Esophagus muscularis mucosa (tissue), 4 donors: ENCODE data around the gene FYCO1. TPM values are rescaled to one million over a fixed set of nuclear protein-coding genes. Genes with fewer than 3 reads are reported as not detected.
A peak's percentile ranks its signal among the peaks of the same experiment; 100 is the strongest.
"Not testable (repeated sequence)": the region's sequence is repeated elsewhere in the genome, so short reads cannot be mapped to it uniquely, and the experiment has no call there.

Experiments
- DNase-seq: peaks from one replicate; pipeline ENCODE4 v3.0.0-alpha.2; 2017; ENCODE audit errors: extremely low spot score
- H3K27ac ChIP-seq, 4 donors: fragments of 200-600 bp; sonication (generic); replicated peaks in 1 of 4; 1 replicate in 3 of 4; 2 replicates in 1 of 4; pipeline ENCODE4 v1.5.1; 2016 to 2019; ENCODE audit warnings: mild to moderate bottlenecking in 1 of 4
- H3K27me3 ChIP-seq, 4 donors: fragments of 200-600 bp; sonication (generic); one replicate each; pipeline versions ENCODE4 v1.5.1 to v1.6.0; 2016 to 2019
- H3K36me3 ChIP-seq, 4 donors: fragments of 200-600 bp; sonication (generic); one replicate each; pipeline ENCODE4 v1.5.1; 2016 to 2019
- H3K4me1 ChIP-seq, 4 donors: fragments of 200-600 bp; sonication (generic); one replicate each; pipeline ENCODE4 v1.5.1; 2016 to 2019
- H3K4me3 ChIP-seq, 4 donors: fragments of 200-600 bp; sonication (generic); 1 replicate in 2 of 4; 2 replicates in 2 of 4; pipeline ENCODE4 v1.5.1; 2016 to 2019; ENCODE audit warnings: mild to moderate bottlenecking in 4 of 4, moderate library complexity in 1 of 4
- H3K9me3 ChIP-seq, 4 donors: fragments of 200-600 bp; sonication (generic); 1 replicate in 3 of 4; 2 replicates in 1 of 4; pipeline ENCODE4 v1.5.1; 2016 to 2019
- EP300 ChIP-seq: sonication (generic); formaldehyde crosslinking; IDR thresholded peaks from one replicate; pipeline ENCODE4 v1.6.1; 2017; ENCODE audit warnings: antibody characterized with exemption
- POLR2A ChIP-seq: fragments of 450-650 bp; IDR thresholded peaks from one replicate; pipeline ENCODE4 v1.6.1; 2017; ENCODE audit warnings: antibody characterized with exemption, moderate library complexity, mild to moderate bottlenecking, low read depth
- POLR2AphosphoS5 ChIP-seq, 2 donors: sonication (generic); formaldehyde crosslinking; IDR thresholded peaks; one replicate each; pipeline ENCODE4 v1.6.1; 2017; ENCODE audit warnings: antibody characterized with exemption in 2 of 2
- WGBS: methylation state at CpG from one replicate; pipeline ENCODE4 v1.1.5; 2018; 5-methylcytosine and 5-hydroxymethylcytosine counted together
- intact Hi-C: fragments of 100-400 bp; cut with DNase I; formaldehyde crosslinking; loops from one replicate; pipeline ENCODE4 v1.15.1; 2023
- total RNA-seq, 4 donors: library from RNA; depleted of rRNA; stranded (reverse); fragments of >200 nt; gene quantifications; one replicate each; pipeline versions ENCODE4 v1.1.0 to v1.2.1, GENCODE V29; 2016
- TF ChIP-seq, protein P1 (sequence below), 3 experiments: fragments of 200-600 bp in 2 of 3; fragments of 450-650 bp in 1 of 3; sonication (generic) in 2 of 3; IDR thresholded peaks; one replicate each; pipeline ENCODE4 v1.5.1; 2017 to 2019; ENCODE audit warnings: antibody characterized with exemption in 3 of 3, mild to moderate bottlenecking in 2 of 3, moderate library complexity in 1 of 3

FYCO1 gene
- 100 to 1,000 TPM in 1 of 4 donors, 10 to 100 TPM in 3; 64.1 to 122 (median 93.8) TPM for total RNA-seq

GRCh38 chr3:45995236-45996192 lies at the start of gene FYCO1:
Gene FYCO1 (minus strand): TSS chr3:45995824. CDS start chr3:45984910, 10,914 bp downstream.
- intact Hi-C loops = no loop called here
- 3% methylated on average over 41 of the region's 67 CpGs for WGBS
- H3K27ac ChIP-seq = peak within 1 kb of the TSS; percentile 89 to 97 (median 96)
- H3K27me3 ChIP-seq = no peaks in the 10 kb centered on the region
- peak within 1 kb of the TSS; percentile 77 to 99 (median 94) for H3K4me3 ChIP-seq
- peak; percentile 54 for TF ChIP-seq POLR2A
- TF ChIP-seq EP300 = no peak
- TF ChIP-seq POLR2AphosphoS5 (IDR thresholded peaks at IDR 0.05) = peak; percentile 84 to 90
- no peaks in the 10 kb centered on the region for H3K9me3 ChIP-seq
- peak; percentile 98 for DNase-seq
- H3K36me3 ChIP-seq = no peaks in the 10 kb centered on the region
- H3K4me1 ChIP-seq = peaks cover 46 to 53% (median 49%) of the 10 kb centered on the region in 4 donors

DNA sequence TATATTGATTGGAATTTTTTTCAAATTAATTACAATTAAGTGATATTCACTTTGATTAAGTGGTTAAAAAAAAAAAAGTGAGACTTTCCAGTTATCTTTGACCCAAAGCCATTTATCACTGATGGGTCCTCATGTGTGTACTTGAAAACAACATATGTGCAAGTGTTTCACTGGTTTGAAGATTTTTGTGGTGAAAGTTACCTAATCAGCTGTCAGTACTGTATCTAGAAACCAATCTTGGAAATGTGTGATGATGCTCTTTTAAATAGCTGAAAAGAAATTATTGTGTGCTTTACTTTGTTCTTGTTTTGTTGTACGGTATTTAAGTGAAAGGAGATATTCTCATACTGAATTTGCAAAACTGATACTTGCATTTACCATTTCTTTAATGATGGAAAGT lies 43.3 kb upstream of the FYCO1 start:
- intact Hi-C loops = no loop called here
- no peak for DNase-seq
- Histone ChIP-seq H3K4me3 (no peak overlapping the region), H3K4me1 (no peaks in the 10 kb centered on the region), H3K27me3 (no peaks in the 10 kb centered on the region), H3K27ac (no peak overlapping the region), H3K36me3 (no peaks in the 10 kb centered on the region), H3K9me3 (no peaks in the 10 kb centered on the region)
- WGBS = 94% methylated on average over 1 of the region's 1 CpG
- TF ChIP-seq, protein P1, sequence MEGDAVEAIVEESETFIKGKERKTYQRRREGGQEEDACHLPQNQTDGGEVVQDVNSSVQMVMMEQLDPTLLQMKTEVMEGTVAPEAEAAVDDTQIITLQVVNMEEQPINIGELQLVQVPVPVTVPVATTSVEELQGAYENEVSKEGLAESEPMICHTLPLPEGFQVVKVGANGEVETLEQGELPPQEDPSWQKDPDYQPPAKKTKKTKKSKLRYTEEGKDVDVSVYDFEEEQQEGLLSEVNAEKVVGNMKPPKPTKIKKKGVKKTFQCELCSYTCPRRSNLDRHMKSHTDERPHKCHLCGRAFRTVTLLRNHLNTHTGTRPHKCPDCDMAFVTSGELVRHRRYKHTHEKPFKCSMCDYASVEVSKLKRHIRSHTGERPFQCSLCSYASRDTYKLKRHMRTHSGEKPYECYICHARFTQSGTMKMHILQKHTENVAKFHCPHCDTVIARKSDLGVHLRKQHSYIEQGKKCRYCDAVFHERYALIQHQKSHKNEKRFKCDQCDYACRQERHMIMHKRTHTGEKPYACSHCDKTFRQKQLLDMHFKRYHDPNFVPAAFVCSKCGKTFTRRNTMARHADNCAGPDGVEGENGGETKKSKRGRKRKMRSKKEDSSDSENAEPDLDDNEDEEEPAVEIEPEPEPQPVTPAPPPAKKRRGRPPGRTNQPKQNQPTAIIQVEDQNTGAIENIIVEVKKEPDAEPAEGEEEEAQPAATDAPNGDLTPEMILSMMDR (IDR thresholded peaks at IDR 0.05) = no peak
- TF ChIP-seq POLR2AphosphoS5 (IDR thresholded peaks at IDR 0.05) (no peak), POLR2A (no peak), EP300 (no peak)

- WGBS = 66% methylated on average over 3 of the region's 3 CpGs
- H3K27me3 ChIP-seq, H3K4me3 ChIP-seq, H3K27ac ChIP-seq, H3K36me3 ChIP-seq, H3K4me1 ChIP-seq, H3K9me3 ChIP-seq, intact Hi-C loops: not testable (repeated sequence)
- peak; percentile 53 for DNase-seq
Measured at GRCh38 chr3:46038071-46038470, 42.4 kb upstream of the FYCO1 start.

- Histone ChIP-seq H3K27ac (no peak overlapping the region), H3K9me3 (no peaks in the 10 kb centered on the region), H3K27me3 (no peaks in the 10 kb centered on the region), H3K36me3 (no peaks in the 10 kb centered on the region), H3K4me1 (no peaks in the 10 kb centered on the region), H3K4me3 (no peak overlapping the region)
- DNase-seq = peak; percentile 34
- intact Hi-C loops = no loop called here
- WGBS = 100% methylated on average over 1 of the region's 1 CpG
- TF ChIP-seq POLR2A = no peak
- TF ChIP-seq, protein P1 (IDR thresholded peaks at IDR 0.05) = no peak
- TF ChIP-seq POLR2AphosphoS5 (IDR thresholded peaks at IDR 0.05) = no peak
- TF ChIP-seq EP300 = no peak
Measured at GRCh38 chr3:46036191-46036590, 40.6 kb upstream of the FYCO1 start.

GRCh38 chr3:46031747-46032146 lies 36.1 kb upstream of the FYCO1 start:
- Histone ChIP-seq H3K4me1 (no peaks in the 10 kb centered on the region), H3K9me3 (peaks cover 0 to 4% (median 0%) of the 10 kb centered on the region in 4 donors), H3K36me3 (no peaks in the 10 kb centered on the region), H3K4me3 (no peak overlapping the region), H3K27me3 (no peaks in the 10 kb centered on the region), H3K27ac (no peak overlapping the region)
- DNase-seq = peak; percentile 55
- intact Hi-C loops = no loop called here
- 89% methylated on average over 1 of the region's 2 CpGs for WGBS
- TF ChIP-seq, protein P1 (IDR thresholded peaks at IDR 0.05) = no peak
- no peak for TF ChIP-seq EP300
- no peak for TF ChIP-seq POLR2A
- no peak for TF ChIP-seq POLR2AphosphoS5 (IDR thresholded peaks at IDR 0.05)
